Measurements from ENCODE around the gene TFEC.
"Not testable (repeated sequence)": the region's sequence is repeated elsewhere in the genome, so short reads cannot be mapped to it uniquely, and the experiment has no call there.

Gene TFEC
- 0 reads per million in 3 experiments for total RNA-seq

- DNase-seq = no peak
Measured at GRCh38 chr7:116030651-116031276, at the start of gene TFEC. Gene TFEC (minus strand): TSS chr7:116030763. CDS start chr7:115984441, 46,322 bp downstream.

- no peak for DNase-seq
Measured at GRCh38 chr7:116075351-116076145, 45.0 kb upstream of the TFEC start.

- no peak for DNase-seq
Measured at GRCh38 chr7:116071629-116072028, 41.1 kb upstream of the TFEC start.

GRCh38 chr7:116064179-116064578, 33.6 kb upstream of the TFEC start:
- no peak for DNase-seq

- no peak for DNase-seq
Measured at GRCh38 chr7:116062666-116063065, 32.1 kb upstream of the TFEC start.

- no peak for DNase-seq
Measured at GRCh38 chr7:116052006-116052405, 21.4 kb upstream of the TFEC start.

GRCh38 chr7:116047261-116047660, 16.7 kb upstream of the TFEC start:
- not testable (repeated sequence) for DNase-seq

GRCh38 chr7:116045532-116045931, 15.0 kb upstream of the TFEC start:
- DNase-seq = no peak

GRCh38 chr7:116041615-116042014, 11.1 kb upstream of the TFEC start:
- DNase-seq = no peak

GRCh38 chr7:116037401-116037800, 6.8 kb upstream of the TFEC start:
- no peak for DNase-seq

GRCh38 chr7:116034411-116034810, 3.8 kb upstream of the TFEC start:
- DNase-seq = no peak

GRCh38 chr7:116032886-116033285, 2.3 kb upstream of the TFEC start:
- DNase-seq = no peak

- DNase-seq = no peak
Measured at GRCh38 chr7:116028787-116029186, 1.8 kb downstream of the TFEC start.

- DNase-seq = no peak
Measured at GRCh38 chr7:116027786-116028185, 2.8 kb downstream of the TFEC start.

- DNase-seq = no peak
Measured at GRCh38 chr7:116024826-116025809, 5.4 kb downstream of the TFEC start.

GRCh38 chr7:116021237-116021636, 9.3 kb downstream of the TFEC start:
- DNase-seq = no peak

- no peak for DNase-seq
Measured at GRCh38 chr7:116018731-116019130, 11.8 kb downstream of the TFEC start.

- no peak for DNase-seq
Measured at GRCh38 chr7:116013675-116014074, 16.9 kb downstream of the TFEC start.

GRCh38 chr7:116011584-116011983, 19.0 kb downstream of the TFEC start:
- no peak for DNase-seq

- not testable (repeated sequence) for DNase-seq
Measured at GRCh38 chr7:116004762-116005161, 25.8 kb downstream of the TFEC start.

- DNase-seq = no peak
Measured at GRCh38 chr7:115997221-115997620, 33.3 kb downstream of the TFEC start.

GRCh38 chr7:115995701-115996100, 34.9 kb downstream of the TFEC start:
- no peak for DNase-seq

- DNase-seq = no peak
Measured at GRCh38 chr7:115988401-115988800, 42.2 kb downstream of the TFEC start.
